Thyroid gland (tissue), 4 donors: Measurements from ENCODE around the gene PAWR. TPM values are rescaled to one million over a fixed set of nuclear protein-coding genes. Genes with fewer than 3 reads are reported as not detected.

Experiments used
- DNase-seq, 2 donors: peaks; one replicate each; pipeline ENCODE4 v3.0.0-alpha.2; 2019
- H3K27ac ChIP-seq, 3 donors: fragments of 200-600 bp; sonication (generic); 1 replicate in 2 of 3; 2 replicates in 1 of 3; pipeline ENCODE4 v1.5.1; 2016 to 2019; ENCODE audit warnings: mild to moderate bottlenecking in 1 of 3, moderate library complexity in 1 of 3
- H3K27me3 ChIP-seq: fragments of 200-600 bp; sonication (generic); one replicate; pipeline ENCODE4 v1.5.1; 2019
- H3K36me3 ChIP-seq, 2 donors: fragments of 200-600 bp; sonication (generic); one replicate each; pipeline ENCODE4 v1.5.1; 2016 to 2019
- H3K4me1 ChIP-seq, 2 donors: fragments of 200-600 bp; sonication (generic); one replicate each; pipeline ENCODE4 v1.5.1; 2017 to 2019
- H3K4me3 ChIP-seq, 3 donors: fragments of 200-600 bp; sonication (generic); replicated peaks in 1 of 3; 1 replicate in 2 of 3; 2 replicates in 1 of 3; pipeline ENCODE4 v1.5.1; 2016; ENCODE audit warnings: mild to moderate bottlenecking in 1 of 3
- H3K9me3 ChIP-seq: fragments of 200-600 bp; sonication (generic); one replicate; pipeline ENCODE4 v1.5.1; 2017
- POLR2A ChIP-seq, 2 donors: fragments of 450-650 bp; IDR thresholded peaks; one replicate each; pipeline ENCODE4 v1.6.1; 2017; ENCODE audit warnings: antibody characterized with exemption in 2 of 2, mild to moderate bottlenecking in 2 of 2, moderate library complexity in 1 of 2
- WGBS, 2 donors: methylation state at CpG; one replicate each; pipeline ENCODE4 v1.1.5; 2017; 5-methylcytosine and 5-hydroxymethylcytosine counted together
- intact Hi-C: fragments of 100-400 bp; cut with DNase I; formaldehyde crosslinking; loops from one replicate; pipeline ENCODE4 v1.15.1; 2023
- total RNA-seq, 4 donors: library from RNA; depleted of rRNA; stranded (reverse); fragments of >200 nt; gene quantifications; one replicate each; pipeline ENCODE4 v1.2.3, GENCODE V29; 2016
- TF ChIP-seq, protein P1 (sequence below), 6 experiments: fragments of 200-600 bp in 3 of 6; fragments of 450-650 bp in 3 of 6; sonication (generic) in 3 of 6; IDR thresholded peaks; one replicate each; pipeline ENCODE4 v1.5.1; 2016 to 2019; ENCODE audit warnings: antibody characterized with exemption in 6 of 6, mild to moderate bottlenecking in 2 of 6, inconsistent platforms in 1 of 6, moderate library complexity in 1 of 6

Gene PAWR
- total RNA-seq, 4 donors from 2014 or later: 83.7 to 125 (median 86.4) TPM

DNA sequence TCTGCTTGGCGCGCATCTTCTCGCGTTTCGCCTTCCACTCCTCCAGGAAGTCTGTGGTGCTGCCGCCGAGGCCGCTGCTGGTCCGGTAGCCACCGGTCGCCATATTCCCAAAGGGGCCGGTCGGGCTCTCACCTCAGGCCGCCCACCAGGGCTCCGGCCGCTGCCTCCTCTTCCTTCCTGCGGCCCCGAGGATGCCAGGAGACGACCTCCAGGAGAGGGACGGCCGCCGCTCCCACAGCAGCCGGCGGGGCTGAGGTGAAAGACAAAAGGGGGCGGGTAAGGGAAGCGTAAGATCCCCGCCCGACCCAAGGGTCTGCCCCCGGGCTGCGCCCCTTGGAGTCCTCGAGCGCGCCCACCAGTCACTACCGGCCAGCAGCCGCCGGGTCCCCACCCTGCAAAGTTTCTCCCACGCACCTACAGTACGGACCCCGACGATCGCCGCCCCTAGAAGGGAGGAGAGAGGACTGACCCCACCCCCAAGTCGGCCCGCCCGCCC is 574 bp downstream of the PAWR start:
- peak in 1 of 2 donors; percentile 47 for DNase-seq
- H3K27me3 ChIP-seq: no peaks in the 10 kb centered on the region
- H3K36me3 ChIP-seq: no peaks in the 10 kb centered on the region
- peak overlapping the region; percentile 80 to 98 (median 92) for H3K4me3 ChIP-seq
- peaks cover 19 to 23% of the 10 kb centered on the region in 2 donors for H3K4me1 ChIP-seq
- peak overlapping the region; percentile 96 to 98 (median 97) for H3K27ac ChIP-seq
- TF ChIP-seq POLR2A (IDR thresholded peaks at IDR 0.05): peak in 1 of 2 donors; percentile 74
- TF ChIP-seq, protein P1, sequence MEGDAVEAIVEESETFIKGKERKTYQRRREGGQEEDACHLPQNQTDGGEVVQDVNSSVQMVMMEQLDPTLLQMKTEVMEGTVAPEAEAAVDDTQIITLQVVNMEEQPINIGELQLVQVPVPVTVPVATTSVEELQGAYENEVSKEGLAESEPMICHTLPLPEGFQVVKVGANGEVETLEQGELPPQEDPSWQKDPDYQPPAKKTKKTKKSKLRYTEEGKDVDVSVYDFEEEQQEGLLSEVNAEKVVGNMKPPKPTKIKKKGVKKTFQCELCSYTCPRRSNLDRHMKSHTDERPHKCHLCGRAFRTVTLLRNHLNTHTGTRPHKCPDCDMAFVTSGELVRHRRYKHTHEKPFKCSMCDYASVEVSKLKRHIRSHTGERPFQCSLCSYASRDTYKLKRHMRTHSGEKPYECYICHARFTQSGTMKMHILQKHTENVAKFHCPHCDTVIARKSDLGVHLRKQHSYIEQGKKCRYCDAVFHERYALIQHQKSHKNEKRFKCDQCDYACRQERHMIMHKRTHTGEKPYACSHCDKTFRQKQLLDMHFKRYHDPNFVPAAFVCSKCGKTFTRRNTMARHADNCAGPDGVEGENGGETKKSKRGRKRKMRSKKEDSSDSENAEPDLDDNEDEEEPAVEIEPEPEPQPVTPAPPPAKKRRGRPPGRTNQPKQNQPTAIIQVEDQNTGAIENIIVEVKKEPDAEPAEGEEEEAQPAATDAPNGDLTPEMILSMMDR (IDR thresholded peaks at IDR 0.05): no peak
- intact Hi-C loops: loop anchor here (10.0 kb wide), 1 partner anchor 125 kb away; no protein-coding TSS in a partner anchor
- WGBS, 2 donors: 0 to 2% methylated on average over 13 of the region's 45 CpGs
- H3K9me3 ChIP-seq: no peaks in the 10 kb centered on the region

DNA sequence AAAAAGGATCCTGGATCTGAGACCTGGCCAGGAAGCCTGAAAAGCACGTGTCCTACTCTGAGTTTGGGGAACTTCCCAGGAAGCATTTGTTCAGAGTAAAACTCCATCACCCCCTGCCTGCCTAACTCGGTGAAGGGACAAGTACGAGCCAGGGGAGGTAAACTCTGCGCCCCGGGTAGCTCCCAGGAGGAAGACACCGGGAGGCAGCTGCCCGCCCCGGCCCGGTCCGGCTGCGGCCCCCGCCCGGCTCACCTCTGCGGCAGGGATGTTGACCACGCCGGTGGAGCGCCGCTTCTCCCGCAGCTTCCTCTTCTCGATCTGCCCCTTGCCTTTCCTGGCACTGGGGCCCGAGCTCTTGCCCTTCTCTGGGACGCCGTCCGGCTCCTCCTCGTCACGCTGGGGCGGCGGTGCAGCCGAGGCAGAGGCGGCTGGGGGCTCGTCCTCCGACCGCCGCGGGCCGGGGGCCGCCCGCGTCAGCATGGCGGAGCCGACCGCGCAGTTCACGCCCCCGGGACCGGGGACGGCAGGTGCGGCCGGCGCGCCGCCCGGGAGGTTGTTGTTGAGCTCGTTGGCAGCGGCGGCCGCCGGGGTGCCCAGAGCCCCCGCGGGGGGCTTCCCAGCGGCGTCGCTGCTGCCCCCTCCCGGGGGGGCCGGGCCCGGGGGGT is 1.2 kb downstream of the PAWR start:
- Histone ChIP-seq H3K4me1 (peaks cover 20 to 29% of the 10 kb centered on the region in 2 donors), H3K27me3 (no peaks in the 10 kb centered on the region), H3K27ac (peak overlapping the region; percentile 96 to 98 (median 97)), H3K4me3 (peak overlapping the region; percentile 80 to 98 (median 92)), H3K9me3 (no peaks in the 10 kb centered on the region), H3K36me3 (no peaks in the 10 kb centered on the region)
- intact Hi-C loops: loop anchor here (10.0 kb wide), 1 partner anchor 125 kb away; no protein-coding TSS in a partner anchor
- peak in 1 of 2 donors; percentile 57 for TF ChIP-seq POLR2A (IDR thresholded peaks at IDR 0.05)
- TF ChIP-seq, protein P1 (IDR thresholded peaks at IDR 0.05): no peak
- peak; percentile 59 to 64 for DNase-seq
- 0 to 1% methylated on average over 13 to 23 of the region's 66 CpGs for WGBS, 2 donors

DNA sequence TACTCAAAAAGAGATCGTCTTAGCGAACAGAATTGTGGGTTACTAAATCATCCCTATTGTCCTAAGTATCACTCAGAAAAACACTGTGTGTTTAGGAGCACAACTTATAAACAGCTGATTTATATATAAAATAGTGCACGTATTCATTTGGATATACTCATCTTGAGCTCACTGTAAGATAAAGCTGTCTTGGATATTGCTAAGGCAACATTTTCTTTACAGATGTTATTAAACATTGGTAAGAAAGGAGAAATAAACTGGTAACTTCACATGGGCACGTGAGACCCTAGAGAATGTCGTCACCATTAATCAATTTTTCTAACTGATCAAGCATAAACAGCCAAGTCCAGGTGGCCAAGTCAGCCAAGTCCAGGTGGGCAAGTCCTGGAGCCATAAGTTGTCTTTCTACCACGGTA is 1.7 kb downstream of the PAWR start:
- 2 to 5% methylated on average over 6 of the region's 6 CpGs for WGBS, 2 donors
- Histone ChIP-seq H3K4me3 (peak overlapping the region; percentile 80 to 98 (median 92)), H3K27me3 (no peaks in the 10 kb centered on the region), H3K36me3 (no peaks in the 10 kb centered on the region), H3K4me1 (peaks cover 20 to 31% of the 10 kb centered on the region in 2 donors), H3K27ac (peak overlapping the region; percentile 96 to 98 (median 97)), H3K9me3 (no peaks in the 10 kb centered on the region)
- intact Hi-C loops: no loop called here
- TF ChIP-seq, protein P1 (IDR thresholded peaks at IDR 0.05): no peak
- TF ChIP-seq POLR2A (IDR thresholded peaks at IDR 0.05): no peak
- no peak for DNase-seq

DNA sequence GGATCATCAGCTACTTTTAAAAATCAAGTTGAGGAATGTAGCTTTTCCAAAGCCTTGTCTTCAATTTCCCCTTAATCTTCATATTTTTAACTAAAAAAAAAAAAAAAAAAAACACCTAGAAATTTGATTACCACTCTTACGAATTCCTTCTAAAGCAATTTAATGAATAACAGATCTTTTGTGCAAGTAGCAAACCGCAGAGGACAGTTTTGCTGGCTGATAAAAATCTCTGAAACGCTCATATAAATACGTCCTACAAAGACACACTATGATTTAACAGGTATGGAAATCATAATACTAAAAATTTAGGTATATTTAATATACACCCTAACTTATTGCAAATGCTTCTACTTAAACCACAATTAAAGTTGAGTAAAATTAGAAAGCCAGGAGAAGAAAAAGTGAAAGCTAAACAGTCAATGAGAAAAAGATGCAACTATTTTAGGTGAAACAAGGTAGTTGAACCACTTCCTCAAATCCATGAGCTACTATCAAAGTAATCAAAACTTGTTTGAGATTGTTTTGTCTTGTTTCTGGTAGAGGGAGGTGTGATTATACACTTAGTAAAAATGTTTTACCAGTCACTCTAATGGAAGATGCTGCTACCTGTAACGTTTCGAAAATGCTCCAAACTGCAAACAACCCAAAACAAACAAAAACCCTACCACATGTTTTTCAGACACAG is 2.2 kb downstream of the PAWR start:
- WGBS, 2 donors: 11 to 13% methylated on average over 6 of the region's 6 CpGs
- no peaks in the 10 kb centered on the region for H3K36me3 ChIP-seq
- no peaks in the 10 kb centered on the region for H3K9me3 ChIP-seq
- DNase-seq: no peak
- H3K4me3 ChIP-seq: peak overlapping the region; percentile 80 to 98 (median 92)
- TF ChIP-seq POLR2A (IDR thresholded peaks at IDR 0.05): no peak
- TF ChIP-seq, protein P1 (IDR thresholded peaks at IDR 0.05): no peak
- H3K27ac ChIP-seq: peak overlapping the region; percentile 96 to 98 (median 97)
- H3K4me1 ChIP-seq: peaks cover 20 to 31% of the 10 kb centered on the region in 2 donors
- intact Hi-C loops: no loop called here
- H3K27me3 ChIP-seq: no peaks in the 10 kb centered on the region
